Measurements from ENCODE around the gene MRPL3. TPM values are rescaled to one million over a fixed set of nuclear protein-coding genes. Genes with fewer than 3 reads are reported as not detected.

MRPL3 gene
- 123 and 126 TPM in 2 replicates for total RNA-seq (2022)
- Bru-seq, nascent RNA: percentile 96 among the genes with signal in this experiment
- BruChase-seq, experiment 1, labeled RNA remaining after a 2-hour chase: percentile 90 among the genes with signal in this experiment
- percentile 92 among the genes with signal in this experiment for BruChase-seq, experiment 2, labeled RNA remaining after a 6-hour chase
- long read RNA-seq, transcript MRPL3-209 (10 exons, 1,377 nt): minor isoform, 7 of 216 reads
- long read RNA-seq, transcript MRPL3-201 (10 exons, 1,706 nt): major isoform, 189 of 216 reads
- long read RNA-seq, partial matches to known transcripts: 1 of 216 reads
- long read RNA-seq, other reads (novel, unspliced or antisense): 15 of 216 reads

DNA sequence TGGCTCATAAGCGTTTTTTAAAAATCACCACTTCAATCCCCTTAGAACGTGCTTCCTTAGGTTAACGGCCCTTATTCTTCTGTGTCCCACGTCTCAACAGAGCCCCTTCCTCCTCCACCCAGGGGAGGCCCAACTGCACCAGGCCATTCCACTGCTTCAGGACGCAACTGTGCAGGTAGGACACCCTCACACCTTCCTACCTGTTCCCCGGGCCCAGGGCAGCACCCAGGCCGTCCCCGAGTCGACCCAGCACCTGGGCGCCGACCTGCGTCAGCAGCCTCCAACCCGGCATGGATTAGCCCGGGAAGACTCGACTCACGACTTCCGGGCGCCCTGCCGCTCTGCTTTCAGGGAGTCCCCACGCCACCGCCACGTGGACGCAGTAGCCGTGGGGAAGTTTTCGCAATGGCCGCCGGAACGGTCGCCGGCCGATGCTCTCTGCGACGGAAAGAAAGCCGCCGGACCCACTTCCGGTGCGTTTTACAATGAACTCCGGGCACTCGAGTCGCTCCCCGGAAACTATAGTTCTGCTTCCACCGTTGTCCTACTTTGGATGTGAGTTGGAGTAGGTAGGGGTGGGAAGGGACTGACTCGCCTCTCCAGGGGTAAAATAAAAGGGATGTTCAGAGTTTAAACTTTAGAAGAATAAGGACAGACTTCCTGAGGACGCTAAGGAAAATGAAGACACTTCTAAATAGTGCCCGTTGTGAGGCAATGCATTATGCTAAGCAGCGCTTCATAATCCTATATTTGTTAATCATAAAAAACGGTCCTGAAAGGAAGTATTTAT lies at the start of gene MRPL3:
Gene MRPL3, minus strand, starts transcription at position 442 of the 790 bp plus-strand sequence. Its CDS starts 150 bp downstream, at position 292.
- Histone ChIP-seq H3K9me3 (no peaks in the 10 kb centered on the region), H3K27me3 (replicated peaks; ENCODE audit: control insufficient read depth, insufficient read depth, low read length) (no peaks in the 10 kb centered on the region), H3K36me3 (ENCODE audit: control insufficient read depth, insufficient read depth, low read length) (peaks cover 1% of the 10 kb centered on the region; the same call in 1 of the 2 replicates), H3K4me3 (ENCODE audit: low read depth, low read length) (peak within 1 kb of the TSS; percentile 96), H3K4me1 (0 out of 2 replicates have a peak, but pooled peaks cover 3% of the 10 kb centered on the region)
- Mint-ChIP-seq H3K36me3 (ENCODE audit: insufficient read depth, unreplicated experiment) (peaks cover 40% of the 10 kb centered on the region), H3K9me3 (ENCODE audit: unreplicated experiment) (no peaks in the 10 kb centered on the region), H3K4me3 (ENCODE audit: unreplicated experiment) (peak within 1 kb of the TSS; percentile 100), H3K27me3 (ENCODE audit: insufficient read depth, unreplicated experiment) (peaks cover 7% of the 10 kb centered on the region), H3K4me1 (ENCODE audit: low read depth, unreplicated experiment) (no peaks in the 10 kb centered on the region), H3K27ac (ENCODE audit: unreplicated experiment) (peak within 1 kb of the TSS; percentile 100)
- peak; percentile 86 to 88 for DNase-seq
- ChIA-PET POLR2A (no interaction called here), CTCF (no interaction called here)
- TF ChIP-seq CTCF (IDR thresholded peaks at IDR 0.05; ENCODE audit: insufficient read depth in 1 of 2, low read depth in 1 of 2, low read length in 1 of 2, severe bottlenecking in 1 of 2, unreplicated experiment in 1 of 2): no peak
- no TSS peak for BruUV-seq (replicated peaks)
- intact Hi-C loops (cut with micrococcal nuclease; ENCODE audit: unreplicated experiment): loop anchor here (5.0 kb wide), 1 partner anchor 475 kb away; the partner anchor contains the start of genes ASTE1 and NEK11

DNA sequence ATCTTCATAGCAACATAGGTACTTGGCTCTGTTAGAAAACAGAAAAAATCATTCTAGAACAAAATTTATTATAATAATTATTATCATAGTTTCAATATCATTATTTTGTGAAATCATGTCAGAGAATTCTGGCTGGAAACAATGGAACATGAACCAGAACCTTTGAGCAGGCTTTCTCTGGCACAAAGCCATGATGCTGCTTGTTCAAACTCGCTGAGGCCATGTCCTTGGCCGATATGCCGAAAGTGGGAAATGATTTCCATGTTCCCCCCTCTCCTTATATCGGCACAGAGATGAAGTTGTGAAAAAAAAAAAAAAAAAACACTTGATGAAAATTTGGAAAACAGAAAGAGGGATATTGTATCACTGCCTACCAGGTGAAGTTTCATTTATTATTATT lies 49.0 kb upstream of the MRPL3 start:
- H3K4me1 ChIP-seq: no peaks in the 10 kb centered on the region
- H3K27me3 Mint-ChIP-seq (ENCODE audit: insufficient read depth, unreplicated experiment): peaks cover 13% of the 10 kb centered on the region
- no peaks in the 10 kb centered on the region for H3K9me3 ChIP-seq
- no peak overlapping the region for H3K4me3 ChIP-seq (ENCODE audit: low read depth, low read length)
- no peak overlapping the region for H3K27ac Mint-ChIP-seq (ENCODE audit: unreplicated experiment)
- H3K27me3 ChIP-seq (replicated peaks; ENCODE audit: control insufficient read depth, insufficient read depth, low read length): no peaks in the 10 kb centered on the region
- no peaks in the 10 kb centered on the region for H3K9me3 Mint-ChIP-seq (ENCODE audit: unreplicated experiment)
- H3K36me3 Mint-ChIP-seq (ENCODE audit: insufficient read depth, unreplicated experiment): no peaks in the 10 kb centered on the region
- no peak for DNase-seq
- TF ChIP-seq CTCF (IDR thresholded peaks at IDR 0.05; ENCODE audit: insufficient read depth in 1 of 2, low read depth in 1 of 2, low read length in 1 of 2, severe bottlenecking in 1 of 2, unreplicated experiment in 1 of 2): no peak
- ChIA-PET POLR2A (no interaction called here), CTCF (no interaction called here)
- no peaks in the 10 kb centered on the region for H3K4me1 Mint-ChIP-seq (ENCODE audit: low read depth, unreplicated experiment)
- intact Hi-C loops (cut with micrococcal nuclease; ENCODE audit: unreplicated experiment): no loop called here
- no peak overlapping the region for H3K4me3 Mint-ChIP-seq (ENCODE audit: unreplicated experiment)
- no TSS peak for BruUV-seq (replicated peaks)
- H3K36me3 ChIP-seq (ENCODE audit: control insufficient read depth, insufficient read depth, low read length): no peaks in the 10 kb centered on the region

GRCh38 chr3:131550562-131551465 lies 48.0 kb upstream of the MRPL3 start:
- H3K4me3 Mint-ChIP-seq (ENCODE audit: unreplicated experiment): no peak overlapping the region
- H3K4me1 Mint-ChIP-seq (ENCODE audit: low read depth, unreplicated experiment): no peaks in the 10 kb centered on the region
- H3K27ac Mint-ChIP-seq (ENCODE audit: unreplicated experiment): no peak overlapping the region
- ChIA-PET POLR2A (no interaction called here), CTCF (no interaction called here)
- H3K36me3 ChIP-seq (ENCODE audit: control insufficient read depth, insufficient read depth, low read length): no peaks in the 10 kb centered on the region
- H3K9me3 Mint-ChIP-seq (ENCODE audit: unreplicated experiment): no peaks in the 10 kb centered on the region
- H3K9me3 ChIP-seq: no peaks in the 10 kb centered on the region
- H3K36me3 Mint-ChIP-seq (ENCODE audit: insufficient read depth, unreplicated experiment): no peaks in the 10 kb centered on the region
- DNase-seq: no peak
- H3K4me3 ChIP-seq (ENCODE audit: low read depth, low read length): no peak overlapping the region
- intact Hi-C loops (cut with micrococcal nuclease; ENCODE audit: unreplicated experiment): no loop called here
- no peak for TF ChIP-seq CTCF (IDR thresholded peaks at IDR 0.05; ENCODE audit: insufficient read depth in 1 of 2, low read depth in 1 of 2, low read length in 1 of 2, severe bottlenecking in 1 of 2, unreplicated experiment in 1 of 2)
- H3K4me1 ChIP-seq: no peaks in the 10 kb centered on the region
- BruUV-seq (replicated peaks): no TSS peak
- H3K27me3 Mint-ChIP-seq (ENCODE audit: insufficient read depth, unreplicated experiment): peaks cover 13% of the 10 kb centered on the region
- no peaks in the 10 kb centered on the region for H3K27me3 ChIP-seq (replicated peaks; ENCODE audit: control insufficient read depth, insufficient read depth, low read length)

Data from Caco-2 (cell line).